GM19240 (cell line): ENCODE results near the gene COG5.

Source experiments
- DNase-seq: peaks from one replicate; pipeline ENCODE4 v3.0.0; 2011; ENCODE audit warnings: low spot score; ENCODE audit not compliant: insufficient read length

COG5 gene

DNA sequence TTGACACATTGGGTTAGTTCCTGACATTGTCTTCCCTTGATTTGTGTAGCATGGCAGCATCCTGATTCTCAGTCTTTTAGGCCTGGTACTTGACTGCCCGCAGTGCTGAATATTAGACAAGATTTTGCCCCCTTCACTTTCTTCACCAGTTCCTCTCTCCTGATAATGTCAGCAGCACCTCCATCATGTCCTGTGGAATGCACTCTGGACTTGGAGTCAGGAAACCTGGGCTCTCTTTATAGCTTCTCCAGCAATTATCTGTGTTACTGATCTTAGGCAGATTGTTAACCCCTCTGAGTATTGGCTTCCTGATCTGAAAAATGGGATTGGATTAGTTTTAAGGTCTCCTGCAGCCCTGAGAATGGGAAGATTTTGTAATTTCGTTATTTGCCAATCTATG, 375.9 kb downstream of the COG5 start:
- no peak for DNase-seq

GRCh38 chr7:107186240-107186639, 377.5 kb downstream of the COG5 start:
- no peak for DNase-seq

- DNase-seq, result no peak
These were observed 378.0 kb downstream of the COG5 start for GRCh38 chr7:107185716-107186115.

DNA sequence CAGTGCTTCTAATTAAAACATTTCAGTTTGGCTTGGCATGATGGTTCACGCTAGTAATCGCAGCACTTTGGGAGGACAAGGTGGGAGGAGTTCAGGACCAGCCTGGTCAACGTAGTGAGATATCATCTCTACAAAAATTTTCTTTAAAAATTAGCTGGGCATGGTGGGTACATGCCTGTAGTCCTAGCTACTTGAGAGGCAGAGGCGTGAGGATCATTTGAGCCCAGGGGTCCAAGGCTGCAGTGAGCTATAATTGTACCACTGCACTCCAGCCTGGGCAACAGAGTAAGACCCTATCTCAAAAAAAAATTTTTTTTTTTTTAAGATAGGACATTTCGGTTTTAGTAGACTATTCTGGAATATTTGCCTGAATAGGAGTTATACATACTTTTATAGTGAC, 382.5 kb downstream of the COG5 start:
- DNase-seq, result no peak

DNA sequence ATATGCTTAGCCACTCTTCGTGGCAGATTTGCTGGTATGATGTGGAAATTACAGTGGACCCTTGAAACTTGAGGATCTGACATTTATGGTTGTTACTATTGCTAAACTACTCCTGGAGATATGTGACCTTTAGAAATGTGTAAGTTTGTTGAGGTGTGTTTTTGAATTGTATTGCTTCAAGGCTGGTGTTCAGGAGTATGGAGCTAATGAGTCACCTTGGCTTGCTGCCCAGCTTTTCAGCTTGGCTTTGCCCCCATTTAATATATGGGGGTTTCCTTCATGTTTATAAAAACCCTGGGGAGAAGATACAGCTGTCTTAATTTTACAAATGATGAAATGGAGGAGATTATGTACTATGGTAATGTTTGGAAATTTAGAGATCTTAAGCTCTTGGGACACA, 383.3 kb downstream of the COG5 start:
- DNase-seq, result no peak

DNA sequence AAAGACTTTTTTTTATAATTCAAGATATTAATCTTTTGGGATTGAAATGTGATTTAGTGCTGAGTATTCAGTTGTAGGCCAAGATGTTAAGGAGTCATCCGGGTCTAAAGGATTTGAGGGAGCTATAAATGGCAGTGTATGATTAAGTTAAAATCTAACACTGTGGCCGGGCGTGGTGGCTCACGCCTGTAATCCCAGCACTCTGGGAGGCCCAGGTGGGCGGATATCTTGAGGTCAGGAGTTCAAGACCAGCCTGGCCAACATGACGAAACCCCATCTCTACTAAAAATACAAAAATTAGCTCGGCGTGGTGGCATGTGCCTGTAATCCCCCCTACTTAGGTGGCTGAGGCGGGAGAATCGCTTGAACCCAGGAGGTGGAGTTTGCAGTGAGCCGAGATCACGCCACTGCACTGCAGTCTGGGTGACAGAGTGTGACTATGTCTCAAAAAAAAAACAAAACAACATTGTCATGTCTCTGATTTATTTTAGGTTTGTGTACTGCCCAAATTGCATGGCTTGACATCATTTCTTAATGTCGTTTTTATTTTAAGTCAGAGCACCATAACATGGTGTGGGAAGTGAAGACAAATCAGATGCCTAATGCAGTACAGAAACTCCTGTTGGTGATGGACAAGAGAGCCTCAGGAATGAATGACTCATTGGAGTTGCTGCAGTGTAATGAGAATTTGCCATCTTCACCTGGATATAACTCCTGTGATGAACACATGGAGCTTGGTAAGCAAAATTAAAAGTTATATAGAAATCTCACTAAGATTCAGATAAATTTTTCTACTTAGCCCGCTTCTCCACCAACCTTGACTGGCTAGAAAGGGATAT, 384.2 kb downstream of the COG5 start:
- DNase-seq, result no peak

- no peak for DNase-seq
These were observed 389.9 kb downstream of the COG5 start for GRCh38 chr7:107173691-107174406.

GRCh38 chr7:107173191-107173590, 390.5 kb downstream of the COG5 start:
- DNase-seq, result no peak

- no peak for DNase-seq
These were observed 391.3 kb downstream of the COG5 start for GRCh38 chr7:107172276-107173032.

- DNase-seq, result no peak
These were observed 392.2 kb downstream of the COG5 start for GRCh38 chr7:107171496-107171895.

- DNase-seq, result no peak
These were observed 393.4 kb downstream of the COG5 start for GRCh38 chr7:107170051-107170915.

DNA sequence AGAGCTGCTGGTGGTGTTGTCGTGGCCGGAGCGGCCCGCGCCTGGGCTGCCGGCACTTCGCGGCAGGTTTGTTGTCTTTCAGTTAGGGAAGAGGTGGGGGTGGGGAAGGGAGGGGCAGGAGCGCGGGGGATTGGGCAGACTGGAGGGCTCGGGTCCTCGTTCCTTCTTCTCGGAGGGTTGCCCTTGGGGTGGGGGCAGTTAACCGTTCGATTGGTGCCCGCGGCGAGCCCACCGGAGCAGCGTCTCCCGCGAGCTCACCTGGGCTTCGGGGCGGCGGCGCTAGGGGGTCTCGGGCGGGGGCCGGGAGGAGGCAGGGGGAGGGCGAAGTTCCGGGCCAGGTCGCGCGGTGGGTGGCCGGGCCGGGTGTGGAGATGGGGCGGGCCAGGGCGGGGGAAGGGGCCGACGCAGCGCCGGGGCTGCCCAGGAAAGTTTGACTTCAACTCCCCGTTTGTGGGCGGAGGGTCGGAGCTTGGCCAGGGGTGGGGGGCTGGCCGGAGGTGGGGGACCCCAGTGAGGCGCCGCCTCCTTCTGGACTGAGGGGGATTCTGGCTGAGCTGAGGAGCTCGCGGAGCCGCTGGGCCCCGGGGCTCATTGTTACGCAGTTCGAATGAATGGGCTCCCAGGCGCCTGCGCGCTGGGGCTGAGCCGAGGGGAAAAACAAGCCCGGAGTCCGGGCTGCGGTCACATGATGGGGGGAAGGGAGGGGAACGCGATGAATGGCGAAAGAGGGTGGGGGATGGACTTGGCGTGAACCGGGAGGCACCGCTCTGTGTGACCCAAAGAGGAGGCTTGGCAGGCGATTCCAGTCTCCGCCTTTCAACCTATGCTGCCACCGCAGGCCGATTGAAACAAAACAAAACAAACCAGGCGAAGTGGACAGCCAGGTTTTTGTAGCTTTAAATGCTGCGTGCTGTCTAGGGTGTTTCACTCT, 394.3 kb downstream of the COG5 start:
- peak; percentile 25 for DNase-seq

- peak; percentile 70 for DNase-seq
These were observed 395.2 kb downstream of the COG5 start, which contains the start of gene HBP1 for GRCh38 chr7:107168233-107169119. HBP1 (plus strand) TSS chr7:107169003; CDS start chr7:107179894, 10,891 bp downstream.

GRCh38 chr7:107167483-107168232, 396.1 kb downstream of the COG5 start:
- DNase-seq, result no peak

DNA sequence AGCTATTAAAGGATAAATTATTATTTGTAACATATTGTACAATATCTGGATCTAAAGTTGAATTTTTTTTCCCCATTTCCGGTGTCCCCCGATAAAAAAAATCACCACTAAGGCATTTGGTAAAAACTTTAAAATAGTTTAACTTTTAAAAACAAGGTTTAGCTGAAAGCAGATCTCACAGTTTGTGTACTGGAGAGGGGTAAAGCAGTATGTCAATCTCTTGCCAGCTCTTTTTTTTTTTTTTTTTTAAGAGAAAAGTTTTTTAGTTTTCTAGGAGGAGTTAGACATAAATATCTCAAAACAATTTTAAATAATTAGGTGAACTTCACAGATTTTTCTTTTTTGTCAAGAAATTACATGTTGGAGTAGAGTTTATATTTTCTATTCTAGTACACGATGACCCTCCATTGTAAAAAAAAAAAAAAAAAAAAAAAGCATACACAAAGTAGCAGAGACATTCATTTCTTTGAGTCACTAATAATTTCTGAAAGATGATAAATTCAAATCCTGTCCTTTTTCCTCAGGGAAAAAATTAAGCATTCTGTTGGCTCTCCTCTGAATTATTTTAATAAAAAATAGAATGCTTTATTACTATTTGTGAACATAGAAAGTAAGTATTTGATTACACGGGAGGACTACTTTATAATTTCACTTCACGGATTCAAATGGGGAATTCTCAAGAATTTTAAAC, 396.8 kb downstream of the COG5 start:
- no peak for DNase-seq

GRCh38 chr7:107165341-107165740, 398.4 kb downstream of the COG5 start:
- no peak for DNase-seq

DNA sequence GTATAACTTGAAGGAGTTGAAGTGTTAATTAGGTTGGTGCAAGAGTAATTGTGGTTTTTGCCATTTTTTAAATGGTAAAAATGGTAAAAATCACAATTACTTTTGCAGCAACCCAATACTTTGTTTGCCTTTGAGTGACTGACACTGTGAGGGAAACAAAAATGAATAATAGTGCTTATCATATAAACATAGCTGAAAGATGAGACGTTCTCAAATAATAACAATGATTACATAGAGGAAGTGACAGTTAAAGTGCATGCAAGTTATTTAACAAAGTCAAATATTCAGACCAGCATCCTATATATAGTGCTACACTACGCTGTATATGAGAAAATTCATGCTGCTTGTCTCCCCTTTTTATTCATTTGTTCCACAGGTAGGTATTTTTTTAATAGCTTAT, 399.6 kb downstream of the COG5 start:
- no peak for DNase-seq

DNA sequence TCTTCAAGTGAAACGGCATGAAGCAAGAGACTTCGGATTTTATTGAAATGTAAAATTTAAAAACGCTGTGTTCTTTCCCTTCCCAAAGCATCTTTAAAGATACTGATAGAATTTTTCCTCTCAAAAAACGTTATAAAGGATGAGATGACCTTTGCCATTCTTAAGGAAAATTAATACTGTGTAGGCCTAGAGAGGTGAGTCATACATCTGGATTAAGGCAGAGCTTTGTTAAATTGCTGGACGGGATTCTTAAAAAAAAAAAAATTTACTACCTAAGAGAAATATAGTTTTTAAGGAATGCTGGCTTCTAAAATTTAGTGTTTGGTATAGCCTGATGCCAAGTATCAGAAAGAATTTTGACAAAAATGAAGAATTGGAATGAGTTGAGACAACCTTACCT, 401.2 kb downstream of the COG5 start:
- DNase-seq, result no peak
